ENCODE data around the gene SAG. TPM values are rescaled to one million over a fixed set of nuclear protein-coding genes. Genes with fewer than 3 reads are reported as not detected.

SAG gene
- total and polyA plus RNA-seq, 2 of the 13 experiments (the other 11 are each of a cell fraction or from before 2014, with no cell fraction given) = not detected

DNA sequence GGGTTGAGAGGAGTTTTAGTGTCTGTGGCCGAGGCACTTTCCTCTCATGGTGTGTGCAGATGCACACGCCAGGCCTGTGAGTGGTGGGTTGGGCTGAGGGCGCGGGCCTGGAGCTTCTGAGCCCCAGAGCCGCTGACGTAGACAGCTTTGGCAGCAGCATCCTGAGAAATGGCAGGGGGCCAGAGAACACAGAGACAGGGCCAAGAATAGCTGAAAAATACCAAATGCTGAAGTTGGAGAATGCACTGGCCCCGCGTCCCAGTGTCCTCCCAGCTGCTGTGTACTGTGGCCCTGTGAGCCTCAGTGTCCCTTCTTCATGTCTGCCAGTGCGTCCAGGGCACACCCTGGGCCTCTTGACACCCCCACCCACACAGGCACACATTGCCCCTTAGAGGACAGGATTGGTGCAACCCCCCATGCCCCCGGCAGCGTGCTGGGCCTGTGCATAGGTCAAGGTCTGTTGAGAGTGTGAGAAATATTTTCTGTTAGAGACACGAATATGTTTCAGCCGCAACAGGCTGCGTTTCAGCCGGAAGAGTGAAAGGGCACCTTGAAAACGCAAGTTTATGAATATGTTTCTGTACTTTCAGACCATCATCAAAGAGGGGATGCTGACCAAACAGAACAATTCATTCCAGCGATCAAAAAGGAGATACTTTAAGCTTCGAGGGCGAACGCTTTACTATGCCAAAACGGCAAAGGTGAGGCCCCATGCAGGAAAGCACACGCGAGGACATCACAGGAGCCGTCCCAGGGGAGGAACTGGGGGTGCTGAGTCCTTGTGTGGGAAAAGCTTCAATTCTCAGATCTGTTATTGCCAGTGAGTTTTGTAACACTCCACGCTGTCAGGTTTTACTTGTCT, 80.3 kb downstream of the SAG start (continued):
- TF ChIP-seq TCF7 (IDR thresholded peaks at IDR 0.05; ENCODE audit: low read depth) = no peak; the same call in none of the 2 replicates
- no peak; the same call in 1 of the 2 replicates for TF ChIP-seq HMG20A (CRISPR knock-in tag; IDR thresholded peaks at IDR 0.05; ENCODE audit: borderline replicate concordance)
- no peak for TF ChIP-seq ADNP (CRISPR knock-in tag; IDR thresholded peaks at IDR 0.05)
- no peak; the same call in 1 of the 2 replicates for TF ChIP-seq SNAPC2 (CRISPR knock-in tag; IDR thresholded peaks at IDR 0.05)
- no peak for TF ChIP-seq ZNF354B (CRISPR knock-in tag; IDR thresholded peaks at IDR 0.05)
- TF ChIP-seq RFXAP (CRISPR knock-in tag; IDR thresholded peaks at IDR 0.05; ENCODE audit: borderline replicate concordance) = peak; percentile 66; the same call in 1 of the 2 replicates
- TF ChIP-seq JARID2 (CRISPR knock-in tag; IDR thresholded peaks at IDR 0.05; ENCODE audit: insufficient replicate concordance) = no peak
- 0 out of 2 replicates have a peak, but pooled peaks have one; percentile 16 for TF ChIP-seq GATAD1 (CRISPR knock-in tag; IDR thresholded peaks at IDR 0.05)
- TF ChIP-seq, protein P1, sequence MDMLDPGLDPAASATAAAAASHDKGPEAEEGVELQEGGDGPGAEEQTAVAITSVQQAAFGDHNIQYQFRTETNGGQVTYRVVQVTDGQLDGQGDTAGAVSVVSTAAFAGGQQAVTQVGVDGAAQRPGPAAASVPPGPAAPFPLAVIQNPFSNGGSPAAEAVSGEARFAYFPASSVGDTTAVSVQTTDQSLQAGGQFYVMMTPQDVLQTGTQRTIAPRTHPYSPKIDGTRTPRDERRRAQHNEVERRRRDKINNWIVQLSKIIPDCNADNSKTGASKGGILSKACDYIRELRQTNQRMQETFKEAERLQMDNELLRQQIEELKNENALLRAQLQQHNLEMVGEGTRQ (IDR thresholded peaks at IDR 0.05; ENCODE audit: low read depth, low read length) = no peak
- TF ChIP-seq, protein P1 (CRISPR knock-in tag; IDR thresholded peaks at IDR 0.05; ENCODE audit: borderline replicate concordance) = no peak
- TF ChIP-seq ZFP36L2 (CRISPR knock-in tag; IDR thresholded peaks at IDR 0.05) = no peak
- no peak; the same call in 1 of the 2 replicates for TF ChIP-seq ATF2 (CRISPR knock-in tag; IDR thresholded peaks at IDR 0.05)
- TF ChIP-seq ZFAT (CRISPR knock-in tag; conservative IDR thresholded peaks at IDR 0.05) = no peak
- TF ChIP-seq ARID5B (CRISPR knock-in tag; IDR thresholded peaks at IDR 0.05) = peak; percentile 89
- peak; percentile 70 for TF ChIP-seq KAT8 (CRISPR knock-in tag; IDR thresholded peaks at IDR 0.05)
- TF ChIP-seq NPAS2 (CRISPR knock-in tag; IDR thresholded peaks at IDR 0.05; ENCODE audit: borderline replicate concordance) = no peak
- no peak for TF ChIP-seq ZNF432 (CRISPR knock-in tag; IDR thresholded peaks at IDR 0.05; ENCODE audit: borderline replicate concordance)
- 0 out of 2 replicates have a peak, but pooled peaks have one; percentile 49 for TF ChIP-seq ZFP90 (CRISPR knock-in tag; IDR thresholded peaks at IDR 0.05; ENCODE audit: borderline replicate concordance)
- TF ChIP-seq HCFC1 (IDR thresholded peaks at IDR 0.05; ENCODE audit: low read depth, low read length) = no peak
- no peak for TF ChIP-seq STAT5B (CRISPR knock-in tag; IDR thresholded peaks at IDR 0.05)
- TF ChIP-seq TGIF2 (CRISPR knock-in tag; IDR thresholded peaks at IDR 0.05) = no peak
